Mesothelial cell of epicardium (in vitro differentiated cells): ENCODE measurements around the gene MATK. TPM values are rescaled to one million over a fixed set of nuclear protein-coding genes. Genes with fewer than 3 reads are reported as not detected.
"Not testable (repeated sequence)": the region's sequence is repeated elsewhere in the genome, so short reads cannot be mapped to it uniquely, and the experiment has no call there.

Source experiments
- DNase-seq, 2 experiments: peaks; one replicate each; pipeline ENCODE4 v3.0.0; 2021; ENCODE audit warnings: low spot score in 2 of 2; ENCODE audit not compliant: unreplicated experiment in 2 of 2
- H3K27ac Mint-ChIP-seq: 2 replicates; pipeline ENCODE4 v1.8.0; 2021; ENCODE audit warnings: mixed read lengths
- H3K27me3 Mint-ChIP-seq: 2 replicates; pipeline ENCODE4 v1.8.0; 2021; ENCODE audit warnings: low read depth, mixed read lengths
- H3K36me3 Mint-ChIP-seq: 2 replicates; pipeline ENCODE4 v1.8.0; 2021; ENCODE audit warnings: mixed read lengths
- H3K4me1 Mint-ChIP-seq: 2 replicates; pipeline ENCODE4 v1.8.0; 2021; ENCODE audit warnings: mixed read lengths
- H3K4me3 Mint-ChIP-seq: 2 replicates; pipeline ENCODE4 v1.8.0; 2021; ENCODE audit warnings: mild to moderate bottlenecking, moderate library complexity, mixed read lengths
- H3K9me3 Mint-ChIP-seq: 2 replicates; pipeline ENCODE4 v1.8.0; 2021; ENCODE audit warnings: mixed read lengths
- total RNA-seq: library from RNA; stranded (reverse); gene quantifications from 3 replicates; pipeline ENCODE4 v1.2.1, GENCODE V29; 2021
- TF ChIP-seq, protein P1 (sequence below): fragments of 200-600 bp; sonication (generic); IDR thresholded peaks from one replicate; pipeline ENCODE4 v1.5.0; 2021; ENCODE audit warnings: antibody characterized with exemption; ENCODE audit not compliant: unreplicated experiment

MATK gene
- total RNA-seq, 1 donor from 2014 or later: 3.7 TPM

DNA sequence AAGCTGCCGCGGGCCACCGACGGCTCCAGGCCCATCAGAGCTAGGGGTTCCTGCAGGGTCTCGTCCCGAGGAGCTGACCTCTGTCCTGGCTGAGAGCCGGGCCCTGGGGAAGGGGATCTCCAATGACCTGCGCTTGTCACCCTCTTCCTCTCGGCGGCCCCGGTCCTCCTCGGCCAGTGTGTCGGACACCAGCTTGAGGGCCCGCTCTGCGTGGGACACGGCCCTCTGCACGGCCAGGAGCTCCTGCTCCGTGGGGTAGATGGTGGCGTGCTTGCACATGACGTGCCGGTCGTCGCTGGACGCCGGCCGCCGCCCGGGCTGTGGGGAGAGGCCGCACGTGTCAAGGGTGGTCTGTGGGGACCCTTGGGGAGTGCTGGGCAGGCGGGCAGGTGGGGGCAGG, 32.7 kb upstream of the MATK start:
- TF ChIP-seq, protein P1, sequence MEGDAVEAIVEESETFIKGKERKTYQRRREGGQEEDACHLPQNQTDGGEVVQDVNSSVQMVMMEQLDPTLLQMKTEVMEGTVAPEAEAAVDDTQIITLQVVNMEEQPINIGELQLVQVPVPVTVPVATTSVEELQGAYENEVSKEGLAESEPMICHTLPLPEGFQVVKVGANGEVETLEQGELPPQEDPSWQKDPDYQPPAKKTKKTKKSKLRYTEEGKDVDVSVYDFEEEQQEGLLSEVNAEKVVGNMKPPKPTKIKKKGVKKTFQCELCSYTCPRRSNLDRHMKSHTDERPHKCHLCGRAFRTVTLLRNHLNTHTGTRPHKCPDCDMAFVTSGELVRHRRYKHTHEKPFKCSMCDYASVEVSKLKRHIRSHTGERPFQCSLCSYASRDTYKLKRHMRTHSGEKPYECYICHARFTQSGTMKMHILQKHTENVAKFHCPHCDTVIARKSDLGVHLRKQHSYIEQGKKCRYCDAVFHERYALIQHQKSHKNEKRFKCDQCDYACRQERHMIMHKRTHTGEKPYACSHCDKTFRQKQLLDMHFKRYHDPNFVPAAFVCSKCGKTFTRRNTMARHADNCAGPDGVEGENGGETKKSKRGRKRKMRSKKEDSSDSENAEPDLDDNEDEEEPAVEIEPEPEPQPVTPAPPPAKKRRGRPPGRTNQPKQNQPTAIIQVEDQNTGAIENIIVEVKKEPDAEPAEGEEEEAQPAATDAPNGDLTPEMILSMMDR: no peak
- Mint-ChIP-seq H3K27ac (no peak overlapping the region), H3K9me3 (no peaks in the 10 kb centered on the region), H3K4me1 (no peaks in the 10 kb centered on the region), H3K27me3 (no peaks in the 10 kb centered on the region), H3K4me3 (no peak overlapping the region), H3K36me3 (no peaks in the 10 kb centered on the region)
- no peak for DNase-seq

DNA sequence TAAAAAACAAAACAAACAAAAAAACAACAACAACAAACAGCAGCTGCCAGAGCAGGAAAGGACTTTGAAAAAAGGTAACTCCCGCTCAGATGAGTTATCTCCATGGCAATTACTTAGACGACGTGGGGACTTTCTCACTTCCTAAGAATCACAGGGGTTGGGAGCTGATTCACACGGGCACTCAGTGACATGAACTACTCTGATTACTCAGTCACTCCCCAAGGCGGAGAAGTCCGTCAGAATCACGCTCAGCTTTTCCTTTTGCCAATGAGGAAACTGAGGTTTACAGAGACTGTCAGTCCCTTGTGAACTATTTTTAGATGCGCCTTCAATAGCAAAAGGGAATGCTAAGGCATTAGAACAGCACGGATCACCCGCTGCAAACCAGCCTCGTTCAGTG, 32.3 kb upstream of the MATK start:
- no peak overlapping the region for H3K27ac Mint-ChIP-seq
- no peaks in the 10 kb centered on the region for H3K36me3 Mint-ChIP-seq
- H3K9me3 Mint-ChIP-seq: no peaks in the 10 kb centered on the region
- TF ChIP-seq, protein P1: no peak
- no peaks in the 10 kb centered on the region for H3K27me3 Mint-ChIP-seq
- no peak overlapping the region for H3K4me3 Mint-ChIP-seq
- no peak for DNase-seq
- H3K4me1 Mint-ChIP-seq: no peaks in the 10 kb centered on the region

DNA sequence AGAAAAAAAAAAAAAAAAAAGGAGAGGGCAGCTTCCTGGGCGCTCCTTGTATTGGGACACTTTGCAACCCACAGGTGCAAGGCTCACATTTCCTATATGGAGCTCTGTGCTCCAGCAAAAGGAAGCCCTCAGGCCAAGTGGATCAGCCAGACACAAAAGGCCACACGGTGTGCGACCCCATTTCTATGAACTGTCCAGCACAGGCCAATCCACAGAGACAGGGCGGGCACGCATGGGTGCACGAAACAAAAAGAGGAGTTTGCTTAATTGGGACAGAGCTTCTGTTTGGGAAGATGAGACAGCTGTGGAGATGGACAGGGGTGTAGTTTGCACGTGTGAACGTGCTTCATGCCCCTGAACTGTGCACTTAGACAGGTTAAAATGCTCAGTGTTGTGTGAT, 31.6 kb upstream of the MATK start:
- H3K27ac Mint-ChIP-seq: no peak overlapping the region
- DNase-seq: no peak
- H3K4me3 Mint-ChIP-seq: no peak overlapping the region

DNA sequence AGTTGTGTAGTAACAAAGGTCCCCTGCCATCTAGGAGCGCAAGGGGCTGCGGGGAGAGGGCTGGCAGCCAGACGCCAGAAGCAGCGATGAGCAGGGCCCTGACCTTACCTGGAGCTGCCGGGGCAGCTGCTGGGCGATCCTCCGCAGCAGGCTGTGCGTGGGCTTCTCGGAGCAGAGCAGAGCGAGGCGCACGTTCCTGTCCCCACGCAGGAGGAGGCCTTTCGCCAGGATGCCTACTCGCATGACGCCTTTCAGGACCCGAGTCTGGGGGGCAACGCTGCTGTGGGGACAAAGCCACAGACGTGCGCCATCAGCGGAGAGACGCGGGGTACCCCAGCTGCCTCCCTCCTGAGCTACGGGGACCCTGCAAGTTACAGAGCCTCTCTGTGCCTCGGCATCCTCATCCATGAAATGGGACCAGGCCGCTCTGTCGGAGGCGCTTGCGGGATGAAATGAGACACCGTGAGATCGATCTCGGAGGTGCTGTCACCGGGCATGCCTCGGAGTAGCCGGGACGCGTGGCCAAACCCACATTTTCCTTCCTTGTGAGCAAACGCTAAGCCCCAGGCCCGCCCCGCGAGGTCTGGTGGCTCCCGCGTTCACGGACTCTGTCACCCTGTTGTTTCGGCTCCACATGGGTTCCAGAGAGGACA, 30.5 kb upstream of the MATK start:
- H3K9me3 Mint-ChIP-seq: no peaks in the 10 kb centered on the region
- no peak for DNase-seq
- no peaks in the 10 kb centered on the region for H3K36me3 Mint-ChIP-seq
- no peaks in the 10 kb centered on the region for H3K4me1 Mint-ChIP-seq
- H3K27me3 Mint-ChIP-seq: peaks cover 2% of the 10 kb centered on the region
- no peak overlapping the region for H3K27ac Mint-ChIP-seq
- TF ChIP-seq, protein P1: no peak
- no peak overlapping the region for H3K4me3 Mint-ChIP-seq

More for the DNA sequence above, 31.6 kb upstream of the MATK start:
- TF ChIP-seq, protein P1: no peak
- no peaks in the 10 kb centered on the region for H3K9me3 Mint-ChIP-seq
- no peaks in the 10 kb centered on the region for H3K36me3 Mint-ChIP-seq
- H3K27me3 Mint-ChIP-seq: no peaks in the 10 kb centered on the region
- no peaks in the 10 kb centered on the region for H3K4me1 Mint-ChIP-seq

DNA sequence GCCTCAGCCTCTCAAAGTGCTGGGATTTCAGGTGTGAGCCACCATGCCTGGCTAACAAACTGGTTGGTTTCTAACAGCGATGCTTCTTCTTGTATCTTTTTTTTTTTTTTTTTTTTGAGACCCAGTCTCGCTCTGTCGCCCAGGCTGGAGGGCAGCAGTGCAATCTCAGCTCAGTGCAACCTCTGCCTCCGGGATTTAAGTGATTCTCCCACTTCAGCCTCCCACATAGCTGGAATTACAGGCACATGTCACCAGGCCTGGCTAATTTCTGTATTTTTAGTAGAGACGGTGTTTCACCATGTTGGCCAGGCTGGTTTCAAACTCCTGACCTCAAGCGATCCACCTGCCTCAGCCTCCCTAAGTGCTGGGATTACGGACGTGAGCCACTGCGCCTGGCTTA, 30.0 kb upstream of the MATK start:
- H3K27me3 Mint-ChIP-seq, H3K27ac Mint-ChIP-seq, H3K4me3 Mint-ChIP-seq, H3K9me3 Mint-ChIP-seq, H3K36me3 Mint-ChIP-seq, H3K4me1 Mint-ChIP-seq, DNase-seq: not testable (repeated sequence)

DNA sequence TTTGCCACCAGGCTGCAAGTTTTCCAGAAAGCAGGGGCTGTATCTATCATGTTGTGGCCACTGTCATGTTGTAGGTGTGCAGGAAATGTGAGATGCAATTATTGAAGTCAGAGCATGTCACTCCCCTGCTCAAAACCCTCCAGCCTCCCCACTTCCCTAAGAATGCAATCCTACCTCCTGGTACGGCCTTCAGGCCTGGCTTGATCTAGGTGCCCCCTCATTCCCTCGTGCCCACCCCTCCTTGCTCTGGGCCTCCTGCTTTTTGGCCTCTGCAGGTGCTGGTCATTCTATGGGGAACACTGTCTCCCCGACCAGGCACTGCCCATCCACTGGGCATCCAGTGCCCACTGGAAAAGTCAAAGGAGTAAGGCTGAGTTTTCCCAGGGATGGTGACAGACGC, 28.5 kb upstream of the MATK start:
- TF ChIP-seq, protein P1: no peak
- H3K27me3 Mint-ChIP-seq: peaks cover 2% of the 10 kb centered on the region
- H3K9me3 Mint-ChIP-seq: no peaks in the 10 kb centered on the region
- no peak overlapping the region for H3K4me3 Mint-ChIP-seq
- no peaks in the 10 kb centered on the region for H3K36me3 Mint-ChIP-seq
- H3K27ac Mint-ChIP-seq: no peak overlapping the region
- no peaks in the 10 kb centered on the region for H3K4me1 Mint-ChIP-seq
- no peak for DNase-seq
